Fibroblast of villous mesenchyme (primary cell): ENCODE measurements around the gene ANXA6. TPM values are rescaled to one million over a fixed set of nuclear protein-coding genes. Genes with fewer than 3 reads are reported as not detected.

Source experiments
- DNase-seq: peaks from one replicate; pipeline ENCODE4 v3.0.0-alpha.2; 2010; ENCODE audit warnings: low read depth
- H3K4me3 ChIP-seq: 2 replicates; pipeline ENCODE4 v1.5.1; 2011; ENCODE audit warnings: low read depth, mild to moderate bottlenecking, low read length
- CTCF ChIP-seq: IDR thresholded peaks from 2 replicates; pipeline ENCODE4 v1.5.1; 2012; ENCODE audit warnings: low read depth, mild to moderate bottlenecking, low read length; ENCODE audit not compliant: insufficient read depth
- total RNA-seq: library from RNA; depleted of rRNA; stranded (reverse); fragments of >200 nt; gene quantifications from 2 replicates; pipeline ENCODE4 v1.2.3, GENCODE V29; 2012

The ANXA6 gene
- total RNA-seq, 1 donor: 537 TPM

- no peak for DNase-seq
- no peak overlapping the region for H3K4me3 ChIP-seq
- TF ChIP-seq CTCF: no peak
These were observed 2.2 kb upstream of the ANXA6 start for GRCh38 chr5:151159649-151160373.

GRCh38 chr5:151158287-151158661, 695 bp upstream of the ANXA6 start:
- DNase-seq: no peak
- no peak for TF ChIP-seq CTCF
- peak overlapping the region; percentile 75 for H3K4me3 ChIP-seq

GRCh38 chr5:151156507-151157420, 815 bp downstream of the ANXA6 start:
- H3K4me3 ChIP-seq: peak overlapping the region; percentile 75
- DNase-seq: peak; percentile 15
- TF ChIP-seq CTCF: peak; percentile 17

- peak overlapping the region; percentile 75 for H3K4me3 ChIP-seq
- DNase-seq: peak; percentile 62
- TF ChIP-seq CTCF: no peak
These were observed 1.6 kb downstream of the ANXA6 start for GRCh38 chr5:151155775-151156506.

GRCh38 chr5:151154931-151155774, 2.4 kb downstream of the ANXA6 start:
- peak overlapping the region; percentile 75 for H3K4me3 ChIP-seq
- DNase-seq: peak; percentile 36
- no peak for TF ChIP-seq CTCF

- DNase-seq: peak; percentile 12
- TF ChIP-seq CTCF: no peak
- no peak overlapping the region for H3K4me3 ChIP-seq
These were observed 3.8 kb downstream of the ANXA6 start for GRCh38 chr5:151153766-151154272.
